A673 (cell line): ENCODE results near the gene APC2.

Source experiments
- EZH2 ChIP-seq: fragments of 200-600 bp; sonication (generic); IDR thresholded peaks from 2 replicates; pipeline ENCODE4 v1.6.1; 2017; ENCODE audit warnings: borderline replicate concordance, low read depth, mild to moderate bottlenecking, mixed read lengths, antibody characterized with exemption, low read length; ENCODE audit not compliant: poor library complexity, severe bottlenecking
- TF ChIP-seq, protein P1 (sequence below): fragments of 300-800, 200-600 bp; sonication (generic); conservative IDR thresholded peaks from 2 replicates; pipeline ENCODE4 v1.5.1; 2017; ENCODE audit warnings: low read depth, mild to moderate bottlenecking, antibody characterized with exemption, low read length, moderate library complexity, mixed read lengths

DNA sequence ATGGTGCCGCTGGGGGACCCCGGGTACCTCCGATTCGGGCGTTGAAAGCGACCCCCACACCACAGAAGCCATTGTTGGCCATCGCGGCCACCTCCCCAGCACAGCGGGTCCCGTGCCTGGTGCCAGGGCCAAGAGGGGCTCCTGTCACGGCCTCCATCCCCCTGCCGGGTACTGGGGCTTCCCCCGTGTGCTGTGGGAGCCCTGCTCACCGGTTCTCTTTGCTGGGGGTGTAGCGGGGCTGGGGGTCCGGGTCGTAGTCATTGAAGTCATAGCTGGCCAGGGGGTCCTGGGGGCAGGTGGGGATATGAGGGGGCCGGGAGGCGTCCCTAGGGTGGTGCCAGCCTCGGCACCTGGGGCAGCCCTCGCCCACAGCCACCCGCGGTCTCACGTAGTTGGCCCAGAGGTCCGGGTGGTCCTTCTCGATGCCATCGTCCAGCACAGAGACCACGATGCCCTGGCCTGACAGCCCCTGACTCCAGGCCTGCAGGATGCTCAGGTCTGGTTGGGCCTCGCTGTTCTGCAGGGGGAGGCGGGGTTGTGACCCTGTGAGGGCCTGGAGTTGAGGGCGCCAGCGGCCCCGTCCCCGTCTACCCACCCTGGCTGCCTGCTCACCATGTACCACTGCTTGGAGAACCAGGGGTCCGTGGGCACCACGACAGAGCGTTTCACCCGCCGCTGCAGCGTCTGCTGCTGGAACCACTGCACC, 37.8 kb downstream of the APC2 start:
- TF ChIP-seq, protein P1, sequence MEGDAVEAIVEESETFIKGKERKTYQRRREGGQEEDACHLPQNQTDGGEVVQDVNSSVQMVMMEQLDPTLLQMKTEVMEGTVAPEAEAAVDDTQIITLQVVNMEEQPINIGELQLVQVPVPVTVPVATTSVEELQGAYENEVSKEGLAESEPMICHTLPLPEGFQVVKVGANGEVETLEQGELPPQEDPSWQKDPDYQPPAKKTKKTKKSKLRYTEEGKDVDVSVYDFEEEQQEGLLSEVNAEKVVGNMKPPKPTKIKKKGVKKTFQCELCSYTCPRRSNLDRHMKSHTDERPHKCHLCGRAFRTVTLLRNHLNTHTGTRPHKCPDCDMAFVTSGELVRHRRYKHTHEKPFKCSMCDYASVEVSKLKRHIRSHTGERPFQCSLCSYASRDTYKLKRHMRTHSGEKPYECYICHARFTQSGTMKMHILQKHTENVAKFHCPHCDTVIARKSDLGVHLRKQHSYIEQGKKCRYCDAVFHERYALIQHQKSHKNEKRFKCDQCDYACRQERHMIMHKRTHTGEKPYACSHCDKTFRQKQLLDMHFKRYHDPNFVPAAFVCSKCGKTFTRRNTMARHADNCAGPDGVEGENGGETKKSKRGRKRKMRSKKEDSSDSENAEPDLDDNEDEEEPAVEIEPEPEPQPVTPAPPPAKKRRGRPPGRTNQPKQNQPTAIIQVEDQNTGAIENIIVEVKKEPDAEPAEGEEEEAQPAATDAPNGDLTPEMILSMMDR = no peak
- no peak for TF ChIP-seq EZH2
